ENCODE results near the gene CMTM1.
"Not testable (repeated sequence)": the region's sequence is repeated elsewhere in the genome, so short reads cannot be mapped to it uniquely, and the experiment has no call there.

Gene CMTM1

GRCh38 chr16:66608241-66609138 is 42.3 kb downstream of the CMTM1 start:
- Histone ChIP-seq H3K36me3 (ENCODE audit: insufficient read depth, low read length) (peaks cover 73% of the 10 kb centered on the region), H3K27ac (ENCODE audit: low read length) (peak overlapping the region; percentile 48), H3K4me3 (ENCODE audit: low read depth in 1 of 2, low read length in 2 of 2) (no peak overlapping the region), H3K79me2 (ENCODE audit: insufficient read depth, low read length) (peaks cover 53% of the 10 kb centered on the region), H2AFZ (ENCODE audit: low read depth, low read length) (no peak overlapping the region), H3K9me3 (ENCODE audit: insufficient read depth, low read length, severe bottlenecking) (no peaks in the 10 kb centered on the region), H4K20me1 (ENCODE audit: insufficient read depth, low read length) (peaks cover 64% of the 10 kb centered on the region), H3K9ac (ENCODE audit: low read depth, low read length) (0 out of 2 replicates have a peak overlapping the region, but pooled peaks have one; percentile 13), H3K4me2 (ENCODE audit: insufficient read depth, low read length) (peak overlapping the region; percentile 47), H3K4me1 (ENCODE audit: insufficient read depth, low read length) (peaks cover 42% of the 10 kb centered on the region), H3K27me3 (ENCODE audit: insufficient read depth, low read length, poor library complexity) (no peaks in the 10 kb centered on the region)
- TF ChIP-seq, protein P1, sequence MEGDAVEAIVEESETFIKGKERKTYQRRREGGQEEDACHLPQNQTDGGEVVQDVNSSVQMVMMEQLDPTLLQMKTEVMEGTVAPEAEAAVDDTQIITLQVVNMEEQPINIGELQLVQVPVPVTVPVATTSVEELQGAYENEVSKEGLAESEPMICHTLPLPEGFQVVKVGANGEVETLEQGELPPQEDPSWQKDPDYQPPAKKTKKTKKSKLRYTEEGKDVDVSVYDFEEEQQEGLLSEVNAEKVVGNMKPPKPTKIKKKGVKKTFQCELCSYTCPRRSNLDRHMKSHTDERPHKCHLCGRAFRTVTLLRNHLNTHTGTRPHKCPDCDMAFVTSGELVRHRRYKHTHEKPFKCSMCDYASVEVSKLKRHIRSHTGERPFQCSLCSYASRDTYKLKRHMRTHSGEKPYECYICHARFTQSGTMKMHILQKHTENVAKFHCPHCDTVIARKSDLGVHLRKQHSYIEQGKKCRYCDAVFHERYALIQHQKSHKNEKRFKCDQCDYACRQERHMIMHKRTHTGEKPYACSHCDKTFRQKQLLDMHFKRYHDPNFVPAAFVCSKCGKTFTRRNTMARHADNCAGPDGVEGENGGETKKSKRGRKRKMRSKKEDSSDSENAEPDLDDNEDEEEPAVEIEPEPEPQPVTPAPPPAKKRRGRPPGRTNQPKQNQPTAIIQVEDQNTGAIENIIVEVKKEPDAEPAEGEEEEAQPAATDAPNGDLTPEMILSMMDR (IDR thresholded peaks at IDR 0.05; ENCODE audit: borderline replicate concordance, extremely low read depth, low read length, poor library complexity, severe bottlenecking): peak; percentile 94
- TF ChIP-seq EZH2 (IDR thresholded peaks at IDR 0.05; ENCODE audit: borderline replicate concordance, low read depth, low read length, severe bottlenecking): no peak
- DNase-seq (peak; percentile 84), ATAC-seq (ENCODE audit: insufficient read depth, low read depth) (peak; percentile 59)

DNA sequence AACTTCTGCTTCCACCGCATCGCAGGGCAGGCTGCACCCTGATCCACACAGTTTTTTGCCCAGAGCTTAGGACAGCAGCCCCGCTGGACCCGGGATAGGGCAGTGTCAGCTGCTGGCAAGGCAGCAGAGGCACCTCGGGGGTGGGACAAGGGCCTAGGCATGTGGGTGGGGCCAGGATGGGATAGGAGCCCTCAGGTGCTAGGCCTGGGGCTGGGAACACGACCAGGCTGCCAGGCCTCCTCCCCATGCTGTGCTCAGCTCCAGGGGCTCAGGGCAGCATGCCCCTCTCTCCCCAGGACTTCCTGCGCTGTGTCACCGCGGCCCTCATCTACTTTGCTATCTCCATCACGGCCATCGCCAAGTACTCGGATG is 42.9 kb downstream of the CMTM1 start:
- Histone ChIP-seq H3K4me2 (ENCODE audit: insufficient read depth, low read length) (peak overlapping the region; percentile 47; the same call in 1 of the 2 replicates), H2AFZ (ENCODE audit: low read depth, low read length) (no peak overlapping the region), H3K36me3 (ENCODE audit: insufficient read depth, low read length) (peaks cover 79% of the 10 kb centered on the region), H3K9me3 (ENCODE audit: insufficient read depth, low read length, severe bottlenecking) (no peaks in the 10 kb centered on the region), H3K4me1 (ENCODE audit: insufficient read depth, low read length) (peaks cover 36% of the 10 kb centered on the region), H3K27me3 (ENCODE audit: insufficient read depth, low read length, poor library complexity) (no peaks in the 10 kb centered on the region), H3K27ac (ENCODE audit: low read length) (no peak overlapping the region; the same call in 1 of the 2 replicates), H3K79me2 (ENCODE audit: insufficient read depth, low read length) (peaks cover 53% of the 10 kb centered on the region), H4K20me1 (ENCODE audit: insufficient read depth, low read length) (peaks cover 64% of the 10 kb centered on the region), H3K9ac (ENCODE audit: low read depth, low read length) (0 out of 2 replicates have a peak overlapping the region, but pooled peaks have one; percentile 13), H3K4me3 (ENCODE audit: low read depth in 1 of 2, low read length in 2 of 2) (no peak overlapping the region)
- DNase-seq (no peak), ATAC-seq (ENCODE audit: insufficient read depth, low read depth) (no peak)
- TF ChIP-seq, protein P1 (IDR thresholded peaks at IDR 0.05; ENCODE audit: borderline replicate concordance, extremely low read depth, low read length, poor library complexity, severe bottlenecking): no peak
- no peak for TF ChIP-seq EZH2 (IDR thresholded peaks at IDR 0.05; ENCODE audit: borderline replicate concordance, low read depth, low read length, severe bottlenecking)

DNA sequence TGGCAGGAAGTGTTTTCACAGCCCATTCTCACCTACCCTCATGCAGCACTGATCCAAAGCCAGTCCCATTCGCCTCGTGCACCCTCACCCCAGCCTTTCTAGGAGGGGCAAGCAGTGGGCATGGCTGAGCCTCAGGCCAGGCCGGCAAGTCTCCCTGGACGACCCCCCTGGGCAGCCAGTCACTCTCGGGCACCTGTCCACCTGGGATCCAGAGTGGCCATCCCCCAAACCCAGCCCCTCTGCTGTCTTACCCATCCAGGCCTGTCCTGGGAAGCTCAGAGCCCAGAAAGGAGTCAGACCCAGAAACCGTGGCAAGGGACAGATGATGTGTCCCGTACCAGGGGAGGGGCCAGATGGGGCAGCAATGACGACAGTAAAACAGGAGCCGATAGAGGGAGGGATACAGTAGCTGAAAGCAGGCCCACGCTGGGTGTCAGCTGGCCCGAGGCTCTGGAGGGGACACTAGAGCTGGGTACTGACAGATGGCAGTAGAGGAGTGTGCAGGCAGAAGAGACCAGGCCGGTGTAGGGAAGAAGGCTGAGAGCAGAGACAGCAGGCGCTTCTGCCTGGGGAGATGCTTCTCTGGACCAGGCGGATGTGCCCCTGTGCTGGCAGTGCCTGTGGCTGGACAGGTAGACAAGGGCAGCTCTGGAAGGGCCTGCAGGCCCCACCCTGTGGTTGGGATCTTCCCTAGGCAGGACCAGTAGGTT is 44.0 kb downstream of the CMTM1 start:
- H3K27ac ChIP-seq (ENCODE audit: low read length): no peak overlapping the region; the same call in 1 of the 2 replicates
- H3K36me3 ChIP-seq (ENCODE audit: insufficient read depth, low read length): peaks cover 82% of the 10 kb centered on the region
- no peak overlapping the region for H3K4me2 ChIP-seq (ENCODE audit: insufficient read depth, low read length)
- no peaks in the 10 kb centered on the region for H3K27me3 ChIP-seq (ENCODE audit: insufficient read depth, low read length, poor library complexity)
- no peak overlapping the region for H2AFZ ChIP-seq (ENCODE audit: low read depth, low read length)
- H3K4me1 ChIP-seq (ENCODE audit: insufficient read depth, low read length): peaks cover 35% of the 10 kb centered on the region
- peaks cover 46% of the 10 kb centered on the region for H3K79me2 ChIP-seq (ENCODE audit: insufficient read depth, low read length)
- H3K4me3 ChIP-seq (ENCODE audit: low read depth in 1 of 2, low read length in 2 of 2): no peak overlapping the region
- H4K20me1 ChIP-seq (ENCODE audit: insufficient read depth, low read length): peaks cover 64% of the 10 kb centered on the region
- TF ChIP-seq, protein P1 (IDR thresholded peaks at IDR 0.05; ENCODE audit: borderline replicate concordance, extremely low read depth, low read length, poor library complexity, severe bottlenecking): no peak
- no peak for TF ChIP-seq EZH2 (IDR thresholded peaks at IDR 0.05; ENCODE audit: borderline replicate concordance, low read depth, low read length, severe bottlenecking)
- no peak overlapping the region for H3K9ac ChIP-seq (ENCODE audit: low read depth, low read length)
- no peak for DNase-seq
- H3K9me3 ChIP-seq (ENCODE audit: insufficient read depth, low read length, severe bottlenecking): no peaks in the 10 kb centered on the region
- ATAC-seq (ENCODE audit: insufficient read depth, low read depth): no peak

DNA sequence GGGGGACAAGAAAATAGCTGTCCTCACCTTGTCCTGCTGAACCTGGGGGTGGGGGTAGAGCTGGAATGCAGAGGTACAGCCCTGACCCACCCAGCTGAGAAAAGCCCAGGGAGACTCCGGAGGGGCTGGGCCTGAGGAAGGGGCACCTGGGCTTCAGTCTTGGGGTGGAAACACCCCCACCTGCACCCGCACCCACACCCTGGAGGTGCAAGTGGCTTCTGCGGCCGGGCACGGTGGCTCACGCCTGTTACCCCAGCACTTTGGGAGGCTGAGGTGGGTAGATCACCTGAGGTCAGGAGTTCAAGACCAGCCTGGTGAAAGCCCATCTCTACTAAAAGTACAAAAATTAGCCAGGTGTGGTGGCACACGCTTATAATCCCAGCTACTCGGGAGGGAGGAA is 45.7 kb downstream of the CMTM1 start:
- peaks cover 21% of the 10 kb centered on the region for H3K4me1 ChIP-seq (ENCODE audit: insufficient read depth, low read length)
- not testable (repeated sequence) for H3K27me3 ChIP-seq (ENCODE audit: insufficient read depth, low read length, poor library complexity); H3K4me2 ChIP-seq (ENCODE audit: insufficient read depth, low read length); H2AFZ ChIP-seq (ENCODE audit: low read depth, low read length); ATAC-seq (ENCODE audit: insufficient read depth, low read depth); DNase-seq; H3K9me3 ChIP-seq (ENCODE audit: insufficient read depth, low read length, severe bottlenecking); H3K9ac ChIP-seq (ENCODE audit: low read depth, low read length); H3K27ac ChIP-seq (ENCODE audit: low read length); H3K4me3 ChIP-seq (ENCODE audit: low read depth in 1 of 2, low read length in 2 of 2)
- peaks cover 72% of the 10 kb centered on the region for H3K36me3 ChIP-seq (ENCODE audit: insufficient read depth, low read length)
- peaks cover 50% of the 10 kb centered on the region for H4K20me1 ChIP-seq (ENCODE audit: insufficient read depth, low read length)
- peaks cover 30% of the 10 kb centered on the region for H3K79me2 ChIP-seq (ENCODE audit: insufficient read depth, low read length)

Measured in DND-41 (cell line).